ELR (cell line): Measurements from ENCODE around the gene CALCOCO1.
"Not testable (repeated sequence)": the region's sequence is repeated elsewhere in the genome, so short reads cannot be mapped to it uniquely, and the experiment has no call there.

Experiments used
- DNase-seq: peaks from one replicate; pipeline ENCODE4 v3.0.0-alpha.2; 2015; ENCODE audit warnings: low read depth

The CALCOCO1 gene

GRCh38 chr12:53727310-53728041, at the start of gene CALCOCO1:
TSS of gene CALCOCO1 (minus strand) at chr12:53727452. CDS start at chr12:53725242, 2,210 bp downstream.
- DNase-seq = peak; percentile 98

DNA sequence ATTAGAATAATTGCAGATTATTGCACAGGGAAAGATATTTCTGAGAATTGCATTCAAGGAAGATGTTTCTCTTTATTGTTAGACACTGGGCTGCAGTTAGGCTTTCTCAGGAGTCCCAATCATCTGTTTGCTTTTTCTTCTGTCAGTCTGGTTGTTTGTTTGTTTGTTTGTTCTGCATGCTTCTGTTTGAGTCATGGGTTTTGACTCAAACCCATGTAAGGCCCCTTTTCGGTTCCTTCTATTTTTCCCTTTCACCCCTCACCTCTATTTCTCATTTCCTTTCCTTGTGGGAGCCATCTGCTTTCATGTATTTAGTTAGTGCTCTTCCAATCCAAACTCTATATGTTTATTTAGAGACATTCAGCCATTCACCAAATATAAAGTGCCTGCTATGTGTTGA, 49.6 kb upstream of the CALCOCO1 start:
- DNase-seq = no peak

DNA sequence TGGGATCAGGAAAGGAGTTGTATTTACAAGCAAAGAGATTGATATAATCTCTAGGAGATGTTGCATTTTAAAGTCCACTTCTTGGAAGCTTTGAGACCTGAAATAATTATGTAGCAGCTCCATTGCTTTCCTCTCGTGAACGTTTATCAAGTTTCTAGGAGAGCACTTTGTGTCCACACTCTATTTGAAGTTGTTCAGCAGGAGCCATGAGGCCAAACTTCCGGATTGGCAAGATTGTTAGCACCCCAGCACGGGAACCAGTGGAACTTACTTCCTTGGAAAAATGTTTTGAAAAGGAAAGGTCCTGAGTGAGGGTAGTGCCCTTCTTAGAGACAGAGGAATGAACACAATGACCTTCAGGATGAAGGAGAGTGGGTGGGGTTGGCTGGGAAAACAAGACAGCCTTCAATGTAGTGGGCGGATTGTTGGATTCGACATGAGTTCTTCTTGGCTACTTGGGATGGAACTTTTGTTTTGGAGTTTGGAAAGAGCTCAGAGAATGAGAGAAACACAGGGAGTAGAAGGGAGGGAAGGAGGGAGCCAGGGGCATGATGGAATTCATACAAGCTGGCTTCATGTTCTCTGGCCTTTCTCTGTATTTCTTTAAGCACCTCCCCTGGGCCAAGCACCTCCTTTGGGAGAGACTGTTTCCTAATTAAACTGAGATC, 48.4 kb upstream of the CALCOCO1 start:
- DNase-seq = no peak

DNA sequence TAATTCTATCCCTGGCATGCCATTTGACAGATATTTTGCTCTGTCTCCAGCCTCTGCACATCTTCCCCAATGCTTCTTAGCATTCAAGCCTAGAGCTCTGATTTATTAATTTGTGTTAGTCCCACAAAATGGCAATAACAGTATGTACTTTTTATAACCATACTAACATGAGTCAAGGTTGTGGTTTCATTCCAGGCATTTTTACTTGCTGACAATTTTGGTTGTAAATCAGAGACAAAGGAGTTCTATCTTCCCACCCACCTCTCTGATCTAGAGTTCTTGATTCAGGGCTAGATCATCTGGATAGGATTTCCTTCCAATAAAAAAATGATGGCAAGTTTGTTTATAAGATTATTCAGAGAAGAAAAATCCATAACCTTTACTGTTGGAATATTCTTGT, 43.0 kb upstream of the CALCOCO1 start:
- DNase-seq = peak; percentile 98

DNA sequence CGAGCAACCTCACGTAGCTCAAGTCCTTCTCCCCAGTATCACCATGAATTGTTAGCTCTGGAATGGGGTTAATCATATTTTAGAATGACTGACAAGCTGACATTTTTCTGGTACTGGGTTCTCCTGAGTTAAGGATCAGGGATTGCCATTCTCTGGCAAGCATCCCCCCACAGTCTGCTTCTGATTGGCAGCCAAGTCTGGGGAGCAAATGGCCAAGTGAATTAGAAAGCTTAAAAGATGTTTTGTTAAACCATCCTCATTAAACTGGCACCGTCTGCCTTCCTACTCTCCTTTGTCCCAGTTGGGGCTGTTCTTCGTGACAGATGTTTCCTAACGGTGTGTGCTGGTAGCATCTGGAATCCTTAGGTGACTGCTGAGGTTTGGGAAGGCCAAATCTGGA, 41.7 kb upstream of the CALCOCO1 start:
- no peak for DNase-seq

DNA sequence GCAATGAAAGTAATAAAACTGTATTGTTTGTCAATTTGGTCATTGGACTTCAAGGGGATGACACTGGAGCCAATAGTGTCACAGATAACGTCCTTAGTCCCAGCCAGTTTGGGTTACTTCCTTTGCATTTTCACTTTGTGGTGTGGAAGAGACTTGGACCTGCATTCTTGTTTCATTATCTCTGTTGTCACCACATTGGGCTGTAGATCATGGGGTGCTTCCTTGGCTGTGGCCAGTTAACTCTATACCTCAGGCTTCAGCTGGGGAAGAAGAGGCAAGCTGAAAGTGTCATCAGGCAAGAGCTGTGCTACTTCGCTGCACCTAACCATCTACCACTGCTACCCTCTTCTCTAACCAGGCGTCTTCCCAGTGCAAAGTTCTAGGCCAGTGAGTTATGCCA, 39.6 kb upstream of the CALCOCO1 start:
- peak; percentile 43 for DNase-seq

DNA sequence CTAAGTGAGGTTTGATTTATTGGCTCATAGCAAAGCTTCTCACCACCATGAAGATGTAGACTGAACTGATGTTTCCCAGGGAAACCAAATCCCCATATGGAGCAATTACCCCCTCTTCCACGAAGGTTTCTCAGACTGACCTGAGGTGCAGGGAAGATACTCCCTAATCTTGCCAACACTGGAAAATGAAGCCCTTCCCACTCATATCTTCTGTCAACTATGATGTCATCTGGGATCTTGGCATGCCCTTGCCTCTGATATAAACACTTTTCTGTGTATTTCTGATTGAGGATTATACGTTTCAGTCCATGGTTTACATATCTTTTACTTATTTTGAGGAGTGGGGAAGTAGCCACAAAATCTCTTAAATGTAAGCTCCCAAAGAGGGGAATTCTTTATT, 38.6 kb upstream of the CALCOCO1 start:
- no peak for DNase-seq

DNA sequence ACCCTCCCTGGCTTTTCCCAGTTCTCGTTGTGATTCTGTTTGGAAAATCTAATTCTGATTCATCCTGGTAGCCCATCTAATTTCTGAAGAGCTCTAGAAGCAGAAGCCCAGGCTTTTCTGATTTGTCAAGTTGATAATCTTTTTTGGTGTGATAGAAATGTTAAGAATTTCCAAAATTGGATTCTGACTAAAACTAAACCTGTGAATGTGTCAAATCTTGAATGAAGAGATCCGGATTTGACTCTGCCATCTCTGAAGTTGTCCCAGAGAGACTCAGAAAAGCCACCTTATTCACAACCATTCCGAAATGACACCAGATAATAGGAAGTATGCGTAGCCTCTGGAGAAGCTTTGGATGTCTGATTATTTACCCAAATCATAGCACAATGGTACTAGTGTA, 37.4 kb upstream of the CALCOCO1 start:
- DNase-seq = no peak

GRCh38 chr12:53762793-53763192, 35.5 kb upstream of the CALCOCO1 start:
- DNase-seq = not testable (repeated sequence)

DNA sequence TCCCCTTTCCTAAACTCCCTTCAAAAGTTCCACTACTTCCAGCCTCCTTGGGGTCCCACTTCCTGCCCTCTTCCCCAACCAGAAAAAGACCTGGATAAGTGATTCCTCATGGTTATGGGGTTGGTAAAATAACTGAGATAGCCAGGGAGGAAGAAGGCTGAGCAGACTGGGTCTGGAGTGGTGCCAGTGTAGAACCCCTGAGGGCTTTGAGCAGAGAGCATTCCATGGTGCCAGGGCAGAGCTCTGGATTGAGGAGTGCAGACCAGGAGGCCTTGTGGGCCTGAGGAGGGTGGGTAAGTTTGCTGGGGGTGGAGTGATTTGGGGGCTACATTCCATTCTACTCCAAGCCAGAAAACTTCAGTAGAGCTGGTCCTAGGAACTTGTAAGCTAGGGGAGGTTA, 34.1 kb upstream of the CALCOCO1 start:
- DNase-seq = no peak

DNA sequence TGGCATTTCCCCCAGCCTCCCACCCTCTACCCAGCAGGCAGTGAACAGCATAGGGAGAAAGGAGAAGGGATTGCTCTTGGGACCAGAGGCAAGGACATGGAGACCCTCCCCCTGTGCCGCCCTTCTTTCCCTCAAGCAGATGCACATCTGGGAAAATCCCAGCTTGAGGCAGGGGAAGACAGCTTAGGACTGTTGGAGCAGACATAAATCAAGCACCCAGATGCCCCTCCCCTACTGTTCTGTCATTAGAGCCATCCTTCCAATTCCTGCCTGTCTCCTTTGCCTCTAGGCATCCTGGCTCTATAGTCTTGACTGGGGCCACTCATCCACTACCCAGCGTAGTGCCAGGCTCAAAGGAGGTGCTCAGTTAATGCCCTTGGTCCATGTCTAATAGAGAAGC, 32.0 kb upstream of the CALCOCO1 start:
- DNase-seq = no peak

GRCh38 chr12:53758730-53759103, 31.5 kb upstream of the CALCOCO1 start:
- DNase-seq = no peak

DNA sequence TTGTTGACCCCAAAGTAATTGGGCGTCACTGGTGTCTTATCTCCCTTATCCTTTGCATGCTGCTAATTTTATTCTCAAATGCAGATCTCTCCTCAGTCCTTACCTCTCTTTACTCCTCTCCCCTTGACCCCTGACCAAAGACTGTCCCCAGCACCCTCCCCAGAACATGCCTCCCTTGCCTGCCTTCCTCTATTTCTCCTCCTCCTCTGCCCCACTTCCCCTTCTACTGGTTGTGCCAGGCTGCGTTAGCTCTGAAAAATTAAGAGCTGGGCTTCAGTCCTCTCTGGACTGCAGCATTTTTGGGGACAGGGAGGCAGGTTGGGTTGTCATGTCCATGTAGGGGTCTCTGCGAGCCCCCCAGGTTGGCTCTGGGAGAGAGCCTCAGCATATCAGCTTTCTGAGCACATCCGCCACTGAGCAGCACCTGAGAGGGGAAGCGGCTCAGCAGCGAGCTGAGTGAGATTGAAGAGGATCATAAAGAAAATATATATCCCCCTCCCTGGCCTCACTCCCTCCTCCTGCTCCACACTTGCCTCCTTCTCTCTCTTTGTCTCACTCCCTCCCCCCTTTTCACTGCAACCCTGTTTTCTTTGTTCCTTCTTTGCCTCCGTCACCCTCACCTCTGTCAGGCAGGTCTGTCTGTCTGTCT, 31.0 kb upstream of the CALCOCO1 start:
- DNase-seq = no peak

GRCh38 chr12:53757101-53757770, 30.0 kb upstream of the CALCOCO1 start:
- peak; percentile 75 for DNase-seq

DNA sequence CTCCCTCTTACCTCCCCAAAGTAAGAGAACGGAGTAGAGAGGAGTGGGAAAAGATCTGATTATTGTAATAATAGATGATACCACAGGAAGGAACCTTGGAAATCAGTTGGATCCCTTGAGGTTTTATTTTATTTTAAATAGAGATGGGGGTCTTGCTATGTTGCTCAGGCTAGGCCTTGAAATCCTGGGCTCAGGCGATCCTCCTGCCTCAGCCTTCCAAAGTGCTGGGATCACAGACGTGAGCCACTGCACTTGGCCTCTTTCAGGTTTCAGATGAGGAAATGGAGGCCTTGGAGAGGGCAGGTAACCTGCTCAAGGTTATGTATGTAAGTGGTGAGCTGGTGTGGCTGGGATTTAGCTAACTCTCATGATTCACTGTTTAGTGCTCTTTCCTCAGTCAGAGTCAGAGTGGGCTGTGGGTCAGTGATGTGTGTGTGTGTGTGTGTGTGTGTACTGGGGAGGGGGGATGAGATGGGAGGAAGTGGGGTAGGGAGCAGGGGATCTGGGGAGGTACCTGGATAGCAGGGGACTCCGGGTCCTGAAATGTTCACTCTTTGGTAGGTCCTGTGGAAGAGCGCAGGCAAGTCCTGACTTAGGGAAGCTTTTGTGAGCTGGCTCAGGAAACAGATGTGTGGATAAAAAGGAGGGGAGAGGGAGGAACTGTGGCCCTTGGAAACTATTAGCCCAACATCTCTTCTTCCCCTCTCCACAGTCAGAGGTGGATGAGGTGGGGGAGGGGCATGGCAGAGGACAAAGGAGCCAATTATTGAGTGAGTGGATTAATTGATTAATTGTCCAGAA, 29.2 kb upstream of the CALCOCO1 start:
- DNase-seq = no peak

- no peak for DNase-seq
These were observed 28.6 kb upstream of the CALCOCO1 start for GRCh38 chr12:53755893-53756292.

DNA sequence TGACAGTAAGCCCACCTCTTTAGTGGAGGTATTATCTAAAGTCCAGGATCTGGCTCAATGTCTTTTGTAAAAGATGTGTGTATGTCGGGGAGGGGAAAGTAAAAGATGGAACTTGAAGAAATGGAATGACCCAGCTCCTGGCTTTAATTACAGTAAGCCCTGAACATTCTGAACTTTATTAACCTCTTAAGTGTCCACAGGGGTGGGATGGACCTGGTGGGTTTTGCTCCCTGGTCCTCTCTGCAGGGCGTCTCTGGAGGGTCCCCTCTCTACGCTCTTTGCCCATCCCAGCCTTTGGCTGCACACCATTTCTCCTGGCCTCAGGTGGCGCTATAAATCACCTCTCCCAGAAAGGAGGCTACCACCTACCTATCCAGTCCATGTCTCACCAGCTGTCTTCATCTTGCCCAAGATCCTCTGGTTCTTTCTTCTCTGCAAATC, 28.2 kb upstream of the CALCOCO1 start:
- no peak for DNase-seq

DNA sequence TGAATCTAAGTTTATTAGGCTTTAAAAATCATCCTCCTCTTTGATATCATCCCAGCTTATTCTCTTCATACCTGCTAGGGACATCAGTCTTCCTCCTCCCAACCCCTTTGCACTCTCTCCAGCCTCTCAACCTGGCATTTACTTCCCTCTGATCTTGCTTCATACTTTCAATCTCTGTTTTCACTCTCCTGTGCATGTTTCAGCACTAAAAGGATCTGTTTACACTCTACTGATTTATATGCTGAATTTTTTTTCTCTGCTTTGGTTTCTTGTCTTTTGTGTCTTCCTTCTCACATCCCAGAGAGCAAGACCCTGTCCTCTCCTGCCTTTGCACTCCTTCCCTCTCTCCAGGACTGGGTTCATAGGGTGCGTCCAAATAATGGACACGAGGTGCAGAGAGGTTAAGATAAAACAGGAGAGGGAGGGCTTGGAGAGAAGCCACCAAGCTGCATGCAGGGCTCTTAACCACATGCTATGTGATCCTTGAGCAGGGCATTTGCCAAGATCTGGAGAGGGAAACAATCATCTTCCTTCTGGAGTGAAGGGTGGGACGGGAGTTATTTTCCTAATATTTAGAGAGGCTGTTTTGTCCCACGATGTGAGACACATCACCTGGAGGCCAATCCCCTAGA, 27.5 kb upstream of the CALCOCO1 start:
- DNase-seq = no peak

DNA sequence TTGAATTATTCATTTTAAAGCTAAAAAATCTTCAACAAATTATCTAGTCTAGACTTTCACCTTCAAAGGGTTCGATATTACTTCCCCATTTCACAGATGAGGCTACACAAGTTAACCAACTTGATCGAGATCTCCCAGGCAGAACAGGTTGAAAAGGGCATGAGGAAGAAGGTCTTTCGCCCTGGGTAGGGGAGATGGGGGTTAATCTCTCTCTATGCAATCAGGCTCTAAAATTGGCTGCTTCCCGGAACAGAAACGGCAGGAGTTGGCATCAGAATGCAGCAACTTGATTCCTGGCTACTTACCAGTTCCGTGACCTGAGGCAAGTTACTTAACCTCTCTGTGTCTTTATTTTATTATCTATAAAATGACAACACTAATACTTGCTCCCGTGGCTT, 26.9 kb upstream of the CALCOCO1 start:
- no peak for DNase-seq

- DNase-seq = no peak
These were observed 25.4 kb upstream of the CALCOCO1 start for GRCh38 chr12:53752621-53753020.

GRCh38 chr12:53752192-53752601, 24.9 kb upstream of the CALCOCO1 start:
- DNase-seq = no peak
